NCI-H69 (cell line): ENCODE measurements around the gene BCAN.
"Not testable (repeated sequence)": the region's sequence is repeated elsewhere in the genome, so short reads cannot be mapped to it uniquely, and the experiment has no call there.

Experiments used
- DNase-seq: peaks from one replicate; lab custom pipeline; 2025; lab: John Stamatoyannopoulos, UW

The BCAN gene, protein sequence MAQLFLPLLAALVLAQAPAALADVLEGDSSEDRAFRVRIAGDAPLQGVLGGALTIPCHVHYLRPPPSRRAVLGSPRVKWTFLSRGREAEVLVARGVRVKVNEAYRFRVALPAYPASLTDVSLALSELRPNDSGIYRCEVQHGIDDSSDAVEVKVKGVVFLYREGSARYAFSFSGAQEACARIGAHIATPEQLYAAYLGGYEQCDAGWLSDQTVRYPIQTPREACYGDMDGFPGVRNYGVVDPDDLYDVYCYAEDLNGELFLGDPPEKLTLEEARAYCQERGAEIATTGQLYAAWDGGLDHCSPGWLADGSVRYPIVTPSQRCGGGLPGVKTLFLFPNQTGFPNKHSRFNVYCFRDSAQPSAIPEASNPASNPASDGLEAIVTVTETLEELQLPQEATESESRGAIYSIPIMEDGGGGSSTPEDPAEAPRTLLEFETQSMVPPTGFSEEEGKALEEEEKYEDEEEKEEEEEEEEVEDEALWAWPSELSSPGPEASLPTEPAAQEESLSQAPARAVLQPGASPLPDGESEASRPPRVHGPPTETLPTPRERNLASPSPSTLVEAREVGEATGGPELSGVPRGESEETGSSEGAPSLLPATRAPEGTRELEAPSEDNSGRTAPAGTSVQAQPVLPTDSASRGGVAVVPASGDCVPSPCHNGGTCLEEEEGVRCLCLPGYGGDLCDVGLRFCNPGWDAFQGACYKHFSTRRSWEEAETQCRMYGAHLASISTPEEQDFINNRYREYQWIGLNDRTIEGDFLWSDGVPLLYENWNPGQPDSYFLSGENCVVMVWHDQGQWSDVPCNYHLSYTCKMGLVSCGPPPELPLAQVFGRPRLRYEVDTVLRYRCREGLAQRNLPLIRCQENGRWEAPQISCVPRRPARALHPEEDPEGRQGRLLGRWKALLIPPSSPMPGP

DNA sequence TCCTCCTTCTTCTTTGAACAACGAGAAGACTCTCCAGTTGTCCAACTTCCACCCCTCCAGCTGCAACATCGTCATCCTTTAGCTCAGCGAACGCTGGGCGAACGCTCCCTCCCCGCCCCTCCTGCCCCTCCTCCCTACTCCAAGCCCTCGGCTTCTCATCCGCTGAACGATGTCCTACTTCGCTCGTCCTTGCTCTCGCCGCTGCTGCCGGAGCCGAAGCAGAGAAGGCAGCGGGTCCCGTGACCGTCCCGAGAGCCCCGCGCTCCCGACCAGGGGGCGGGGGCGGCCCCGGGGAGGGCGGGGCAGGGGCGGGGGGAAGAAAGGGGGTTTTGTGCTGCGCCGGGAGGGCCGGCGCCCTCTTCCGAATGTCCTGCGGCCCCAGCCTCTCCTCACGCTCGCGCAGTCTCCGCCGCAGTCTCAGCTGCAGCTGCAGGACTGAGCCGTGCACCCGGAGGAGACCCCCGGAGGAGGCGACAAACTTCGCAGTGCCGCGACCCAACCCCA lies at the start of gene BCAN:
TSS of gene BCAN (plus strand) at position 357 of the 504 bp plus-strand sequence. CDS start 3,938 bp downstream, outside the sequence.
- peak; percentile 72 for DNase-seq

DNA sequence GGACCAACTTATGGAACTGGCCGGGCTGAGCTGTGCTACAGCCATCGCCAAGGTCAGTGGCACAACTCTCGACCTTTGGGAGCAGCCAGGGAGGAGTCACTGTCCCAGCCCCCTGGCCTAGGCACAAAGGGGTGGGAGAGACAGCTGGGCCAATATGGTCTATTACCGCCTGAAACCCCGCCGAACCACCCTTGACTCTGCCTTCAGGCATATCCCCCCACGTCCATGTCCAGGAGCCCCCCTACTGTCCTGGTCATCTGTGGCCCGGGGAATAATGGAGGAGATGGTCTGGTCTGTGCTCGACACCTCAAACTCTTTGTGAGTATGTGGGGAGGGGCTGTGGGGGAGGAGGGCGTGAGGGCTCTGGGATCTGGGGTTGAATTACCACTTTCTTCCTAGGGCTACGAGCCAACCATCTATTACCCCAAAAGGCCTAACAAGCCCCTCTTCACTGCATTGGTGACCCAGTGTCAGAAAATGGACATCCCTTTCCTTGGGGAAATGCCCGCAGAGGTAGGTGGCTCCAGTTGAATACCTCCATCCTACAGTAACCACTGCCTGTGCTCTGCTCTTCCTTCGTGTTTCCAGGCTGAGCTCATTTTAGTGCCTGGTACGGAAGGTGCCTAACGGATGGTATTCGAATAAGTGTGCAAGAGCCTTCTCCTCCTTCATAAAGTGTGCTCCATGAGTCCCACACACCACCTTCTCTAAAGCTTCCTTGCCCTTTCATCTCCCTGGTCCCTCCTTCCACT lies 49.6 kb upstream of the BCAN start:
- peak; percentile 42 for DNase-seq

DNA sequence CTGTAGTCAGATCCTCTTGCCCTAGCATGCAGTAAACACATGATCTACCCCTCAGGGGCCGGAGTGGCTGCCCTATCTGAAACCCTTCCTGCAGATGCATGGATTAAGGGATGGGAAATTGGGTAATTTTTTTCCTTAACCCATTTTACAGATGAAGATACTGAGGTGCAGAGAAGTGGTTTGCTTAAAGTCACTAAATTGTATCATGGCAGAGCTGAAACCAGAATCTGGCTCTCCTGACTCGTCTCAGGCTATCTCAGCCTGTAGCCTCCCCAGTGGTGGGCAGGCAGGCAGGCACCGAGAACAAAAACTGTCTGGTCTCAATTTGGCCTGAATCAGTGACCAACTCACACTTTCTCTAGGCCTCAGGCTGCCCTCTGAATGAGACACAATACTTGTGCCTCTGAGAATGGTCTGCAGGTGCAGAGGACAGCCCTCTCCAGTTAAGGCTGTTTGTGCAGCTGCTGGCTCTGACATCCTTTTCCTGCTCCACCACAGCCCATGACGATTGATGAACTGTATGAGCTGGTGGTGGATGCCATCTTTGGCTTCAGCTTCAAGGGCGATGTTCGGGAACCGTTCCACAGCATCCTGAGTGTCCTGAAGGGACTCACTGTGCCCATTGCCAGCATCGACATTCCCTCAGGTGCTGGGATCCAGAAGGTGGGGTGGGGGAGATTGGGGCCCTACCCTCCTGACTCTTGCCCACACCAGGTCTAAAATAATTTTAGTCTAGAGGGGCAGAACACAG lies 48.8 kb upstream of the BCAN start:
- DNase-seq = peak; percentile 36

DNA sequence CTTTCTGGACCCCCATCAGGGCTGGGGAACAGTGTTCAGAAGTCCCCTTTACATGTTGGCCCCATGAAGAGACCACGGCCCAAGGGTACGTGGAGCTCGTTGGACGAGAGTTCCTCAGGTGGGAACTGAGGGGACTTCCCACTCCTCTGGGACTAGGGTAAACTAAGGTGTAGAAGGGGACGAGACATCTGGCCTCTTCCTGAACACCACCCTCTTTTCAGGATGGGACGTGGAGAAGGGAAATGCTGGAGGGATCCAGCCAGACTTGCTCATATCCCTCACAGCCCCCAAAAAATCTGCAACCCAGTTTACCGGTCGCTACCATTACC lies 48.3 kb upstream of the BCAN start:
- DNase-seq = no peak

DNA sequence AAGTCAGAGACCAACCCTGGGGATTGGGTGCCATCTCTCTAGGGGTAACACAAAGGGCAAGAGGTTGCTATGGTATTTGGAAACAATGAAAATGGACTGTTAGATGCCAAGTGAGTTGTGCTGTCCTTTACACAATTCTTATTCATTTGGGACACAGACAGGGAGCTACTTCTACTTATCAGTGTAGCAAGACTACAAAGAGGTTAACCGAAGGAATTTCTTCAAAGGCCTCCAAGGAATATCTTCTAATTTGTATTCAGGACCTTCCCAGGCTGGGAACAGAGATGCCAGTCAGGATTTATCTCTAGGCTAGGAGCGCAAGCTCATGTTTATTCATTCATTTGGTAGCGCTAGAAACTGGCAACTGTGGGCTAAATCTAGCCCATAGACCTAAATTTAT lies 47.7 kb upstream of the BCAN start:
- DNase-seq = no peak

DNA sequence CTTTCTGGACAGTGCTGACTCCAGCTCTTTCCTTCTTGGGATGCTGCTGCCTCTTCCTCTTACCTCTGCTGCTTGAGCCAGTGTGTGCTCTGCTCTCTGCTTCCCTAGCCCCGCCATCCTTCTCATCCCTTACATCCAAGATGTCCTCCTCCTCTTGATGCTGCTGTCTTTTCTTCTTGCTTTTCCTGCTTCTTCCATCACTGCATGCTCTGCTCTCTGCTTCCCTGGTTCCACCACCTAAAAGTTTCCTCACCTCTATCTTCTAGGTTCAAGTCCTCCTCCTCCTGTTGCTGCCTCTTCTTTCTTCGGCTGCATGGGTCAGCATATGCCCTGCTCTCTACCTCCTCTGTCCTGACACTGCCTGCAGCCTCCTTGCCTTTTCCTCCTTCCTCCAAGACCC lies 46.9 kb upstream of the BCAN start:
- no peak for DNase-seq

DNA sequence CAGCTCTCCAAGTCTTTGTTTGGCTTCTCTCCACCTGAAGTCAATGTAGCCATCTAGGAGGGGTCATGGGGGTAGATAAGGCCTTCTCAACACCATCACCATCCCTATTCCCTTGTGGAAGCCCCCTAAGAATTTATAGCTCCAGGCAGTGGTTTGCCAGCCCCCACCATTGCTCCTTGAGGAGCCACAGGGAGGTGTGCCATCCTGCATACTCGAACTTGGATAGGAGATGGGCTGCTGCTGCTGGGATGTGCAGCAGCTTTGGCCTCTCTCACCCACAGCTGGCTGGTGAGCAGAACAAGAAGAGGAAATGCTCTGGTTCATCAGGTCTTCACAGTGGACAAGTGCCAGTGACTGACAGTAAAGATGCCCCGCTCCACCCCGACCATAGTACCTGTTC lies 45.5 kb upstream of the BCAN start:
- DNase-seq = no peak

DNA sequence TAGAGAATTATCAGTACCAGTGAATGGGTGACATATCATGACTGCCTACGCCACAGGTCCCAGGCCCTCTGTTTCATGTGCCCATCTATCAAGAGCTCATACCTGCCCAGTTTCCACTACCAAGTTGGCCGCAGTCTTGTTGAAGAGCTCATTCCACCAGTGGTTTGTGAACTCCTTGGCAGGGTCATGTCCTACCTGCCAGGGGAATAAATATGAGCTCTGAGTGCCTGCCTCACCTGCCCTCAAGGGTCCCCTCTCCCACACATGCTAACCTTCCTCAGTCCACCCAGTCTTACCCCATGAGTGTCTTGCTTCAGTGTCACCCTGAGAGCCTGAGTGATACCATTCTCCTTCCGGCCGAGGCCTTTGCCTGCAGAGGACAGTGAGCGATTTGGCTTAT lies 43.8 kb upstream of the BCAN start:
- no peak for DNase-seq

DNA sequence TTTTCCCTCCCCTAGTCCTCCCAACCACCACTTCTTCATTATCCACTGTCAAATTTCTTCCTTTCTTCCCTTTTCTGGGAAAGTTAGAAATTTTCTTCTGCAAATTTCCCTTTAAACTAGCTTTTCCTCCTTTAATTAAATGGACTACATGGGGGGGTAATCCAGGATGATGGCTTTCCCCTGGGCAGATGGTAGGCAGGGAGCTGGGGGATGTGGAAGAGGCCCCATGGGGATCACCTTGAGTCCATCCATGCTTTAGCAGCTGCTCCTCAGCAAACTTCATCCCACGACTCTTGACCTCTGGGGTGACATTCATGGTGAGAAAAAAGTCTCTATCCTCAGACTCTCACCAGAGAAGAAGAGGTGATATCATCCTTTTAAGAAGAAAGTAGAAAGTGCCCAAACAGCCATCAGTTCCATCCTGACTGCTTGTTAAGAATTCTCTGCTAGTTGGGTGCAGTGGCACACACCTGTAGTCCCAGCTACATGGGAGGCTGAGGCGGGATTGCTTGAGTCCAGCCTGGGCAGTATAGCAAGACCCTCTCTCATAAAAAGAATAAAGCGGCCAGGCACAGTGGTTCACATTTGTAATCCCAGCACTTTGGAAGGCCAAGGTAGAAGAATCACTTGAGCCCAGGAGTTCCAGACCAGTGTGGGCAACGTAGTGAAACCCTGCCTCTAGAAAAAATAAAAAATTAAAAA lies 43.0 kb upstream of the BCAN start:
- no peak for DNase-seq

DNA sequence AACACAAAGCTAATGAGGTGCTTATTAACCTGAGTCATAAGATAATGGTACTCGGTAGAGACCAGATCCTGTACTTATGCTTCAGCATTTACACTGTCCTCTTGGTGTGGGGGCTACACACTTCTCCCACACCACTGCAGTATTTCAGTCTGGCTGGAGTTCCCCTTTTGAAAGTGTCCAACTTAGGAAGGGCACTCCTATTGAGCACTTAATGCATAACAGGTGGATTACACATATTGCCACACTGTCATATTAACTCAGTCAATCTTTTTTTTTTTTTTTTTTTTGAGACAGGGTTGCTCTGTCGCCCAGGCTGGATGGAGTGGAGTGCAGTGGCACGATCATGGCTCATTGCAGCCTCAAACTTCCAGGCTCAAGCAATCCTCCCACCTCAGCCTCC lies 42.1 kb upstream of the BCAN start:
- no peak for DNase-seq

DNA sequence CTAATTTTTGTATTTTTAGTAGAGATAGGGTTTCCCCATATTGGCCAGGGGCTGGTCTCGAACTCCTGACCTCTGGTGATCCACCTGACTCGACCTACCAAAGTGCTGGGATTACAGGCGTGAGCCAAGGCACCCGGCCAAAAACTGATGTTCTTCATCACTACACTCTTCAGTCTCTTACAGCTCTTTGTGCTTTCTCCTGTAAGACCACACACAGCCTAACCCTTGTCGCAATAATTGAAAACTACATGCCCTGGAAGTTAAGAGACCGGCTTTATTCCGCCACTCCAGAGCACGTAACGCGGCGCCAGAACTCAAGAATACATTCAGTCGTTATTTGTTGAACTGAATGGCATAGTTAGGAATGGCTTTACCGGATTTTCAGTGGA lies 41.2 kb upstream of the BCAN start:
- no peak for DNase-seq

DNA sequence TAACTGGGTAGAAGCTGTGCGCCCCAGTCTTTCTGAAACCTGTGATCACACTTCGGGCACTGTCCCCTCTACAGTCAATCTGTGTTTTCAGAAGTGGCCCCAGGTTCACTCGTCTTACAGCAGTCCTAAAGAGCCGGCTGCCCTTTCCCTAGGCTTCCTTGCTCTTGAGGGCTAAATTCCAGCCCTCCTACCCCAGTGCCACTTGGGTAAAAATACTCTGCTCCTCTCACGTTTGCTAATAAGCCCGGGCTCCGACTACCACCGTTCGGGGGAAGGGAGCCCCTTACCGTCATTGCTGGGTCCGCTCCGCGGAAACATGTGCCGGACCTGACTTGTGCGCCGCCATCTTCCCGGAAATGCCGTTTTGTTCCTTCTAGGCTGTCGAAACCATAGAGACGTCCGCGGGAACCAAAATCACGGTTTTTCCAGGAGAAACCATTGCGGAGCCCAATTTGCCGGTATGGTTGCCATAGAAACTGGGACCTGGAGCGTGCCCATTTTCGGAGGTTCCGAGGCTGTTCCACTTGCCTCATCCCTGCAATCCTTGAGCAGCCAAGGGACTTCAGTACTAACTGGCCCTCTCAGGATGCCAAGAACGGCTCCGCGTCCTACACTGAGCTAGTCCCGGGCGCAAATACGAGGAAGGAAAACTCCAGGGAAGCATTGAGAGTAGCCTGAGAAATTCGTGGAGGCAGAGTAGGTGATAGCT lies 40.6 kb upstream of the BCAN start, which contains the start of gene GPATCH4:
TSS of gene GPATCH4 (minus strand) at position 358 of the 709 bp plus-strand sequence.
- peak; percentile 91 for DNase-seq

DNA sequence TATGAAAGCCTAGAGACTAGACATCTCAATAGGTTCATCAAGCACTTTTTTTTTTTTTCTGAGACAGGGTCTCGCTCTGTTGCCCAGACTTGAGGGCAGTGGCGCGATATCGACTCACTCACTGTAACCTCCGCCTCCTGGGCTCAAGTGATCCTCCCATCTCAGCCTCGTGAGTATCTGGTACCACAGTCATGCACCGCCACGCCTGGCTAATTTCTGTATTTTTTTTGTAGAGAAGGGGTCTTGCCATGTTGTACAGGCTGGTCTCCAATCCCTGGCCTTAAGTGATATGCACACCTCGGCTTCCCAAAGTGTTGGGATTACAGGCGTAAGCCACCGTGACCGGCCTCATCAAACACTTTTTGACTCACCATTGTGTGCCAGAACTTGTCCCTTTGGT lies 40.0 kb upstream of the BCAN start:
- no peak for DNase-seq

DNA sequence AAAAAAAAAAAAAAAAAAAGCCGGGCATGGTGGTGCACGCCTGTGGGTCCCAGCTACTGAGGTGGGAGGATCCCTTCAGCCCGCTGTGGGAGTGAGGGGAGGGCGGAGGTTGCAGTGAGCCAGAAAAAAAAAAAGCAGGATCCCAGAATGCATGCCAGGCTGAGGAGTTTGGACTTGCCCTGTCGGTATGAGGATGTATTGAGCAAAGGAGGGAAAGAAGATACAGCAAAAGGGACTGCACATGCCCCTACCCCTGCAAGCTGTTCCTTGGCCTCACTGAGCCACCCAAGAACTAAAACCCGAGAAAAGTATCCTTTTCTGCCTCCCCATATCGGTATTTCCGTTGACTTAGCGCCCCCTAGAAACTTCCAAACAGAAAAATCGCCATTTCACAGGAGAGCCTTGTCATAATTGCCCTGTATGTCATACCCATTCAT lies 39.3 kb upstream of the BCAN start:
- peak; percentile 74 for DNase-seq

DNA sequence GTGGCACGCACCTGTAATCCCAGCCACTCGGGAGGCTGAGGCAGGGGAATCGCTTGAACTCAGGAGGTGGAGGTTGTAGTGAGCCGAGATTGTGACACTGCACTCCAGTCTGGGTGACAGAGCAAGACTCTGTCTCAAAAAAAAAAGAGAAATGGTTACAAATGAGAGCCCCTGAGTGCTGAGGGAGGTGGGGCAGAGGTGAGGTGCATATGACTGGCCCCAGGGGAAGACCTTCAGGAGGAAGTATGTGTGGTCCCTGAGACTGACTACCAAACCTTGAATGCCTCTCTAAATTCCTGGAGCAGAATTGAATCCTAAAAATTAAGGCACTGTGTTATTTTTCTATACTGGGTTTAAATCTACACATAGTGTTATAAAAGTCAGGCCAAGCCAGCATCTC lies 34.6 kb upstream of the BCAN start:
- not testable (repeated sequence) for DNase-seq

DNA sequence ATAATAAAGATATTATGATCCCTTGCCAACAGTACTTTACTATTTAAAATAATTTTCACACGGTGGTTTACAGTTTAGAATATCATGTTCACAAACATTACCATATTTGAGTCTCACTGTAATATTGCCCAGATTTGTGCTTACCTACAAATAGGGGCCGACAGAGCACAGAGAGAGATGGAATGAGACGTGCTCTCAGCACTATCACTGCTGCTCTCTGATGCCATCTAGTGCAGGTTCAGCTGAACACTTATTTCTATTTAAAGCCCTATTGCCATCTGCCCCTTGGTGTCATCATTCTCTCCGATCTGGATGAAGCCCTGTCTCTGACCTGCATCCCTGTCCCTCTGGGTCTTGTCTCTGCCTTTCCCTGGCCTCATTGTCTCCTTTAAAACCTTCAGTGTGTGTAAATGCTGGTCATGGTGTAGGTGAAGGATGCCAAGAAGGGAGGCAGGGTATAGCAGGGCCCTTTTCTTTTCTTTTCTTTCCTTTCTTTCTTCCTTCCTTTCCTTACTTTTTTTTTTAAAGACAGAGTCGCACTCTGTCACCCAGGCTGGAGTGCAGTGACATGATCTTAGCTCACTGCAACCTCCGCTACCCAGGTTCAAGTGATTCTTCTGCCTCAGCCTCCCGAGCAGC lies 33.8 kb upstream of the BCAN start:
- DNase-seq = peak; percentile 86

DNA sequence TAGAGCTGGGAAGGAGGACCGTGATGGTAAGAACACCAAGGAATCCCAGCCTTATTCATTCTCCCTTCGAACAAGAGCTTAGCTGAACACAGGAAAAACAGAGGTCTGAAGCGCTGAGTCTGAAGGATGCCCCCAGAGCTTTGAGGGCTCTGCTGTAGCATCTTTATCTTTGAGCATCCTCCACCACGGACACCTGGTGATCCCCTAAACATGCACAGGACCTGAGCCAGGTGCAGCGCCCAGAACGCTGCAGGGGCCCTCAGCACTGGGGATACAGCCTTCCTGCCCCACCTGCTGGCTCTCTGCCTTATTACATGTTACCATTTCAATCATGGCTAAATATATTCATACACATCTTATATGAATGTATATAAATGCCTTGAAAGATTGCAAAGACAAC lies 32.9 kb upstream of the BCAN start:
- peak; percentile 80 for DNase-seq

DNA sequence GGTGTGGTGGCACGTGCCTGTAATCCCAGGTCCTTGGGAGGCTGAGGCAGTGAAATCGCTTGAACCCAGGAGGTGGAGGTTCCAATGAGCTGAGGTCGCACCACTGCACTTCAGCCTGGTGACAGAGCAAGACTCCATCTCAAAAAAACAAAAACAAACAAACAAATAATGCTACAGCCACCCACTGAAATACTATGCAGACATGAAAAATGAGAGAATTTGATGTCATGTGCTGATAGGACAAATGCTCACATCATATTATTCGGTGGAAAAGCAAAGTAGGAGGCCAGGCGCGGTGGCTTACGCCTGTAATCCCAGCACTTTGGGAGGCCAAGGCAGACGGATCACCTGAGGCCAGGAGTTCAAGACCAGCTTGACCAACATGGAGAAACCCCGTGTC lies 31.8 kb upstream of the BCAN start:
- DNase-seq = not testable (repeated sequence)

DNA sequence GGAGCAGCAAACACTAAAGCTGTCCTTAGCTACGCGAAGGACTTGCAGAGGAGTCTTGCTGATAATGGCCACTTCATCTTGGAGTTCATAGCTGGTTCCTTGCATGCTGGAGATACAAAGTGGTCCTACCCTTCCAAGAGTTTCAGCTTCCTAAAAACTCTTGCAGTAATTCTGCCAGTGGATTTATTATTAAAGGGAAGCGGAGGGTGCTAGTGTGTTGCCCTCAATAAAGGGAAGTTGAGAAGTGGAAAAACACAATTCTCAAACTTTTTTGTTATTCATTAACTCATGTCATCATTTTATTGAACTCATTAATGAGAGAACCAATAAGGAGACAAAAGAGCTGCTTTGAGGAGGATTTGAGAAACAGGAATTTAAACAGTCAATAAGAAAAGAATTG lies 29.3 kb upstream of the BCAN start:
- no peak for DNase-seq

DNA sequence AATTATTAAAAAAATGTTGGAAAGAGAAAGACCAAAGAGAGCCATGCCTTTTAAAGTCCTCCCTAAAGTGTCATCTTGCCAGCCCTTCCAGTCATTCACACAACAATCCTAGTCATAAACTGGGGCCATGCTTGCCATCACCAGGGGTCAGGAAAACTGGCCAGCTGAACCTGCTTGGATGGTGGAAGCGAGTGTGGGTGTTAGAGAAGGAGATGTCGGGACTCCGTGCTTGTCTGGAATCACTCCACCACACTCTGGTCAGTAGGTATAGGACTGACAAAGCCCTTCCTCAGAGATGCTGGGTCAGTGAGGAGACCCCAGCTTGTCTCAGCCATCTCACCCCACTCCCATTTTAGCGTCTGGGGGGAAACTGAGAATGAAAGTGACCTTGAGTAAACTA lies 26.0 kb upstream of the BCAN start:
- no peak for DNase-seq
